ENCODE measurements around the gene SCARB1. TPM values are rescaled to one million over a fixed set of nuclear protein-coding genes. Genes with fewer than 3 reads are reported as not detected.

The SCARB1 gene
- total RNA-seq, 4 donors from 2014 or later: 2.1 to 37.0 (median 9.6) TPM

- TF ChIP-seq CTCF (IDR thresholded peaks at IDR 0.05) (no peak), POLR2A (IDR thresholded peaks at IDR 0.05) (no peak)
- intact Hi-C loops (cut with DNase I; ENCODE audit: low total_unique reads): no loop called here
- Histone ChIP-seq H3K9me3 (no peaks in the 10 kb centered on the region), H3K27me3 (no peaks in the 10 kb centered on the region), H3K27ac (no peak overlapping the region), H3K36me3 (no peaks in the 10 kb centered on the region), H3K4me3 (no peak overlapping the region), H3K4me1 (no peaks in the 10 kb centered on the region)
- no peak for DNase-seq
Measured at GRCh38 chr12:124805876-124806668, 57.6 kb downstream of the SCARB1 start.

- H3K27ac ChIP-seq: no peak overlapping the region
- no peaks in the 10 kb centered on the region for H3K27me3 ChIP-seq
- no peaks in the 10 kb centered on the region for H3K4me1 ChIP-seq
- no peak overlapping the region for H3K4me3 ChIP-seq
- no peak for DNase-seq
- H3K9me3 ChIP-seq: no peaks in the 10 kb centered on the region
- TF ChIP-seq CTCF (IDR thresholded peaks at IDR 0.05) (no peak), POLR2A (IDR thresholded peaks at IDR 0.05) (no peak)
- intact Hi-C loops (cut with DNase I; ENCODE audit: low total_unique reads): no loop called here
- no peaks in the 10 kb centered on the region for H3K36me3 ChIP-seq
Measured at GRCh38 chr12:124805050-124805449, 58.6 kb downstream of the SCARB1 start.

GRCh38 chr12:124804011-124804621 lies 59.5 kb downstream of the SCARB1 start:
- Histone ChIP-seq H3K27ac (no peak overlapping the region), H3K4me3 (no peak overlapping the region), H3K36me3 (no peaks in the 10 kb centered on the region), H3K27me3 (no peaks in the 10 kb centered on the region), H3K9me3 (no peaks in the 10 kb centered on the region), H3K4me1 (no peaks in the 10 kb centered on the region)
- intact Hi-C loops (cut with DNase I; ENCODE audit: low total_unique reads): no loop called here
- TF ChIP-seq POLR2A (IDR thresholded peaks at IDR 0.05) (no peak), CTCF (IDR thresholded peaks at IDR 0.05) (no peak)
- no peak for DNase-seq

GRCh38 chr12:124802361-124802760 lies 61.3 kb downstream of the SCARB1 start:
- no peaks in the 10 kb centered on the region for H3K4me1 ChIP-seq
- no peaks in the 10 kb centered on the region for H3K27me3 ChIP-seq
- H3K4me3 ChIP-seq: no peak overlapping the region
- no peaks in the 10 kb centered on the region for H3K9me3 ChIP-seq
- no peak overlapping the region for H3K27ac ChIP-seq
- TF ChIP-seq POLR2A (IDR thresholded peaks at IDR 0.05) (no peak), CTCF (IDR thresholded peaks at IDR 0.05) (no peak)
- intact Hi-C loops (cut with DNase I; ENCODE audit: low total_unique reads): no loop called here
- H3K36me3 ChIP-seq: no peaks in the 10 kb centered on the region
- no peak for DNase-seq

- TF ChIP-seq CTCF (IDR thresholded peaks at IDR 0.05) (no peak), POLR2A (IDR thresholded peaks at IDR 0.05) (no peak)
- H3K4me3 ChIP-seq: no peak overlapping the region
- H3K27me3 ChIP-seq: no peaks in the 10 kb centered on the region
- no peak overlapping the region for H3K27ac ChIP-seq
- no peaks in the 10 kb centered on the region for H3K9me3 ChIP-seq
- H3K36me3 ChIP-seq: no peaks in the 10 kb centered on the region
- intact Hi-C loops (cut with DNase I; ENCODE audit: low total_unique reads): no loop called here
- DNase-seq: no peak
- no peaks in the 10 kb centered on the region for H3K4me1 ChIP-seq
Measured at GRCh38 chr12:124800506-124800905, 63.2 kb downstream of the SCARB1 start.
